Mesendoderm (in vitro differentiated cells): ENCODE results near the gene HCN3.

ENCODE experiments used
- DNase-seq: peaks from one replicate; pipeline ENCODE4 v3.0.0; 2013
- H2AK5ac ChIP-seq: 2 replicates; pipeline ENCODE4 v1.6.1; 2013; ENCODE audit warnings: low read length, inconsistent platforms
- H2BK120ac ChIP-seq: 2 replicates; pipeline ENCODE4 v1.6.1; 2013; ENCODE audit warnings: low read depth, mild to moderate bottlenecking, low read length, moderate library complexity, mixed read lengths
- H2BK15ac ChIP-seq: replicated peaks from 2 replicates; pipeline ENCODE4 v1.6.1; 2013; ENCODE audit warnings: low read depth, mild to moderate bottlenecking, moderate library complexity
- H2BK5ac ChIP-seq: 2 replicates; pipeline ENCODE4 v1.6.1; 2013; ENCODE audit warnings: low read length, inconsistent platforms
- H3K18ac ChIP-seq: 2 replicates; pipeline ENCODE4 v1.6.1; 2013; ENCODE audit warnings: mild to moderate bottlenecking, low read length, mixed read lengths
- H3K23ac ChIP-seq: one replicate; pipeline ENCODE4 v1.6.1; 2013; ENCODE audit warnings: low read length
- H3K27ac ChIP-seq: 2 replicates; pipeline ENCODE4 v1.5.1; 2013; ENCODE audit warnings: low read depth, mild to moderate bottlenecking, inconsistent platforms, low read length, moderate library complexity
- H3K27me3 ChIP-seq: 2 replicates; pipeline ENCODE4 v1.6.1; 2013; ENCODE audit warnings: low read length, control low read depth, mild to moderate bottlenecking, inconsistent platforms; ENCODE audit not compliant: insufficient read depth, poor library complexity
- H3K36me3 ChIP-seq: 2 replicates; pipeline ENCODE4 v1.6.1; 2013; ENCODE audit warnings: low read length, inconsistent platforms; ENCODE audit not compliant: control insufficient read depth, insufficient read depth
- H3K4ac ChIP-seq: one replicate; pipeline ENCODE4 v1.6.1; 2013; ENCODE audit warnings: low read depth, mild to moderate bottlenecking, low read length, moderate library complexity
- H3K4me1 ChIP-seq: 2 replicates; pipeline ENCODE4 v1.6.1; 2013; ENCODE audit warnings: low read depth, low read length, inconsistent platforms; ENCODE audit not compliant: control insufficient read depth
- H3K4me2 ChIP-seq: 2 replicates; pipeline ENCODE4 v1.6.1; 2013; ENCODE audit warnings: low read length
- H3K4me3 ChIP-seq: 2 replicates; pipeline ENCODE4 v1.5.1; 2013; ENCODE audit warnings: mild to moderate bottlenecking, low read length
- H3K56ac ChIP-seq: one replicate; pipeline ENCODE4 v1.6.1; 2013; ENCODE audit warnings: low read length
- H3K79me1 ChIP-seq: 2 replicates; pipeline ENCODE4 v1.6.1; 2013; ENCODE audit warnings: low read length, inconsistent platforms
- H3K79me2 ChIP-seq: 2 replicates; pipeline ENCODE4 v1.6.1; 2013; ENCODE audit warnings: mild to moderate bottlenecking, low read length; ENCODE audit not compliant: control insufficient read depth, insufficient read depth
- H3K9ac ChIP-seq: 2 replicates; pipeline ENCODE4 v1.6.1; 2013; ENCODE audit warnings: low read length, inconsistent platforms
- H4K5ac ChIP-seq: one replicate; pipeline ENCODE4 v1.6.1; 2013; ENCODE audit warnings: low read length
- H4K8ac ChIP-seq: one replicate; pipeline ENCODE4 v1.6.1; 2013; ENCODE audit warnings: low read depth, mild to moderate bottlenecking, control low read depth, low read length, moderate library complexity
- WGBS: extraction: QIAGEN DNeasy Blood & Tissue Kit; methylation state at CpG from one replicate; pipeline ENCODE4 v1.1.7; 2013; ENCODE audit warnings: low lambda C conversion rate, missing lambda C conversion rate; ENCODE audit not compliant: insufficient coverage; ENCODE audit errors: extremely low coverage; 5-methylcytosine and 5-hydroxymethylcytosine counted together

The HCN3 gene

DNA sequence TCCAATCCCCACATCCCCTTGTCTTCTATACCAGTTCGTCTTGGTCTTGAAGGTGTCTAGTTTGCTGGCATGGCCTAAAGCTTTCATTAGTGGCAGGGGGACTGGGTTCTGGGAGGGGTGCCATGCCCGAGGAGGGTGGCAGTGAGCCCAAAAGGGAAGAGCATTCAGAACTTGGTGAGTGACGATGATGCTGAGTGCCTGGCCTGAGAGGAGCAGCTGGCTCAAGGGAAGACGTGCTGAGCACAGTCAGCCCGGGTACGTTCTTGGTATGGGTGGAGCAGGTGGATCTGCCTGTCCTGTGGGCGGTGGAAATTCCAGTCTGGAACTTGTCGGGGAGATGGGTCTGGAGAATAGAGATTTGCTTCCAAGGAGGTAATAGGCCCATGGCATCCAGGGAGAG is 36.0 kb downstream of the HCN3 start:
- no peak overlapping the region for H3K18ac ChIP-seq
- H3K27me3 ChIP-seq = no peaks in the 10 kb centered on the region
- no peak for DNase-seq
- no peak overlapping the region for H3K23ac ChIP-seq
- peaks cover 35% of the 10 kb centered on the region for H3K79me2 ChIP-seq
- no peak overlapping the region for H2BK5ac ChIP-seq
- no peak overlapping the region for H2AK5ac ChIP-seq
- no peak overlapping the region for H3K4ac ChIP-seq
- no CpG with 5 or more reads among the region's 8 CpGs for WGBS
- no peak overlapping the region for H3K27ac ChIP-seq
- no peak overlapping the region for H3K4me3 ChIP-seq
- no peak overlapping the region for H3K4me2 ChIP-seq
- no peak overlapping the region for H2BK120ac ChIP-seq
- no peak overlapping the region for H2BK15ac ChIP-seq
- no peak overlapping the region for H4K5ac ChIP-seq
- H4K8ac ChIP-seq = no peak overlapping the region
- no peaks in the 10 kb centered on the region for H3K4me1 ChIP-seq
- H3K56ac ChIP-seq = no peak overlapping the region
- peaks cover 25% of the 10 kb centered on the region for H3K79me1 ChIP-seq
- peaks cover 13% of the 10 kb centered on the region for H3K36me3 ChIP-seq
- no peak overlapping the region for H3K9ac ChIP-seq

- Histone ChIP-seq H3K79me1 (peaks cover 12% of the 10 kb centered on the region), H3K4ac (no peak overlapping the region), H3K23ac (no peak overlapping the region), H2BK120ac (no peak overlapping the region), H3K27ac (no peak overlapping the region), H4K5ac (no peak overlapping the region), H3K18ac (no peak overlapping the region), H2BK15ac (no peak overlapping the region), H3K4me3 (no peak overlapping the region), H3K4me1 (no peaks in the 10 kb centered on the region), H3K56ac (no peak overlapping the region), H3K79me2 (peaks cover 11% of the 10 kb centered on the region), H3K9ac (no peak overlapping the region), H2BK5ac (no peak overlapping the region), H3K27me3 (no peaks in the 10 kb centered on the region), H2AK5ac (no peak overlapping the region), H4K8ac (no peak overlapping the region), H3K4me2 (no peak overlapping the region), H3K36me3 (peaks cover 14% of the 10 kb centered on the region)
- DNase-seq = no peak
- no CpG with 5 or more reads among the region's 3 CpGs for WGBS
Observed at GRCh38 chr1:155316922-155317321, 39.7 kb downstream of the HCN3 start.

DNA sequence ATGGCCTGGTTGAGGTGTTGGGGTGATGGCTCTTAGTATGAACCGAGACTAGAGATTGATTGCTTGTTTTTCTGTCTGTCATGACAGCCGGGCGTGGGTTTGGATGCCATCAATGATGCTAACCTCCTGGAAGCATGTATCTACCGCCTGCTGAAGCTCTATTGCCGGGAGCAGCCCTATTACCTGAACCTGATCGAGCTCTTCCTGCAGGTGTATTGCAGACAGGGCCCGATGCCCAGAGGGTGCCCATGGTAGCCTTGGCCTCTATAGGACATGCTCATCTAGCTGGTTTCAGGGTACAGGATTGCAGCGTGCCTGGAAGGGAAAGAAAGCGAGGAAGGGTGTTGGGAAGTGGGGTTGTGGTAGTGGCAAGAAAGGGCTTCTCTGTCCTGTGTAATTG is 40.8 kb downstream of the HCN3 start:
- WGBS = no CpG with 5 or more reads among the region's 9 CpGs
- Histone ChIP-seq H2BK120ac (no peak overlapping the region), H2BK15ac (no peak overlapping the region), H3K79me2 (peaks cover 3% of the 10 kb centered on the region), H2BK5ac (no peak overlapping the region), H3K23ac (no peak overlapping the region), H3K4ac (no peak overlapping the region), H3K18ac (no peak overlapping the region), H4K5ac (no peak overlapping the region), H3K4me3 (no peak overlapping the region), H3K27me3 (no peaks in the 10 kb centered on the region), H3K36me3 (peaks cover 11% of the 10 kb centered on the region), H3K56ac (no peak overlapping the region), H3K4me2 (no peak overlapping the region), H3K9ac (no peak overlapping the region), H3K79me1 (peaks cover 8% of the 10 kb centered on the region), H3K27ac (no peak overlapping the region), H3K4me1 (peaks cover 4% of the 10 kb centered on the region), H2AK5ac (no peak overlapping the region), H4K8ac (no peak overlapping the region)
- DNase-seq = no peak

GRCh38 chr1:155319536-155319935 is 42.3 kb downstream of the HCN3 start:
- Histone ChIP-seq H3K79me1 (peaks cover 3% of the 10 kb centered on the region), H2BK120ac (no peak overlapping the region), H3K4ac (no peak overlapping the region), H2BK15ac (no peak overlapping the region), H3K36me3 (peaks cover 10% of the 10 kb centered on the region), H3K23ac (no peak overlapping the region), H3K4me2 (no peak overlapping the region), H3K79me2 (no peaks in the 10 kb centered on the region), H3K27me3 (no peaks in the 10 kb centered on the region), H3K9ac (no peak overlapping the region), H3K4me1 (peaks cover 4% of the 10 kb centered on the region), H2BK5ac (no peak overlapping the region), H4K5ac (no peak overlapping the region), H3K56ac (no peak overlapping the region), H3K27ac (no peak overlapping the region), H2AK5ac (no peak overlapping the region), H4K8ac (no peak overlapping the region), H3K4me3 (no peak overlapping the region), H3K18ac (no peak overlapping the region)
- WGBS = no CpG with 5 or more reads among the region's 5 CpGs
- no peak for DNase-seq

- H2BK5ac ChIP-seq = no peak overlapping the region
- peaks cover 7% of the 10 kb centered on the region for H3K36me3 ChIP-seq
- peak overlapping the region; percentile 59 for H3K9ac ChIP-seq
- no peak overlapping the region for H4K8ac ChIP-seq
- peak overlapping the region; percentile 78 for H3K56ac ChIP-seq
- H4K5ac ChIP-seq = no peak overlapping the region
- no peak for DNase-seq
- H2AK5ac ChIP-seq = no peak overlapping the region
- peak overlapping the region; percentile 46 for H3K4me2 ChIP-seq
- no peak overlapping the region for H2BK15ac ChIP-seq
- H3K27ac ChIP-seq = peak overlapping the region; percentile 7
- no peak overlapping the region for H2BK120ac ChIP-seq
- no peaks in the 10 kb centered on the region for H3K79me2 ChIP-seq
- peaks cover 1% of the 10 kb centered on the region for H3K79me1 ChIP-seq
- no peak overlapping the region for H3K18ac ChIP-seq
- H3K4ac ChIP-seq = no peak overlapping the region
- no peak overlapping the region for H3K23ac ChIP-seq
- H3K4me1 ChIP-seq = peaks cover 4% of the 10 kb centered on the region
- no CpG with 5 or more reads among the region's 11 CpGs for WGBS
- H3K4me3 ChIP-seq = no peak overlapping the region
- no peaks in the 10 kb centered on the region for H3K27me3 ChIP-seq
Observed at GRCh38 chr1:155320252-155320651, 43.0 kb downstream of the HCN3 start.
